Activated gamma-delta T cell (primary cell): ENCODE measurements around the gene ECHDC1.
"Not testable (repeated sequence)": the region's sequence is repeated elsewhere in the genome, so short reads cannot be mapped to it uniquely, and the experiment has no call there.

Experiments used
- DNase-seq: peaks from one replicate; lab custom pipeline; 2025; lab: John Stamatoyannopoulos, UW
- total RNA-seq, 2 donors: gene quantifications; one replicate each; lab custom pipeline; 2026; lab: John Stamatoyannopoulos, UW

The ECHDC1 gene
- total RNA-seq, result 54.1 to 55.8 reads per million in 2 donors

GRCh38 chr6:127342946-127343808 lies at the start of gene ECHDC1:
Gene ECHDC1, minus strand, starts transcription at chr6:127343609. Its CDS starts 12,581 bp downstream, at chr6:127331028.
- DNase-seq, result peak; percentile 23

- no peak for DNase-seq
Observed at GRCh38 chr6:127392301-127392700, 48.9 kb upstream of the ECHDC1 start.

- no peak for DNase-seq
Observed at GRCh38 chr6:127391094-127391953, 47.9 kb upstream of the ECHDC1 start.

GRCh38 chr6:127389706-127390105 lies 46.3 kb upstream of the ECHDC1 start:
- DNase-seq, result no peak

- DNase-seq, result no peak
Observed at GRCh38 chr6:127385668-127386430, 42.4 kb upstream of the ECHDC1 start.

GRCh38 chr6:127384848-127385247 lies 41.4 kb upstream of the ECHDC1 start:
- not testable (repeated sequence) for DNase-seq

GRCh38 chr6:127383988-127384387 lies 40.6 kb upstream of the ECHDC1 start:
- DNase-seq, result no peak

GRCh38 chr6:127382413-127382812 lies 39.0 kb upstream of the ECHDC1 start:
- DNase-seq, result no peak

- DNase-seq, result no peak
Observed at GRCh38 chr6:127381384-127381783, 38.0 kb upstream of the ECHDC1 start.

- no peak for DNase-seq
Observed at GRCh38 chr6:127376685-127377084, 33.3 kb upstream of the ECHDC1 start.

GRCh38 chr6:127367023-127367375 lies 23.6 kb upstream of the ECHDC1 start:
- DNase-seq, result no peak

- DNase-seq, result no peak
Observed at GRCh38 chr6:127366282-127367022, 23.0 kb upstream of the ECHDC1 start.

- no peak for DNase-seq
Observed at GRCh38 chr6:127365874-127366273, 22.5 kb upstream of the ECHDC1 start.

GRCh38 chr6:127352524-127352923 lies 9.1 kb upstream of the ECHDC1 start:
- DNase-seq, result no peak

GRCh38 chr6:127349980-127350379 lies 6.6 kb upstream of the ECHDC1 start:
- no peak for DNase-seq

- no peak for DNase-seq
Observed at GRCh38 chr6:127348028-127348661, 4.7 kb upstream of the ECHDC1 start.

GRCh38 chr6:127347178-127347577 lies 3.8 kb upstream of the ECHDC1 start:
- DNase-seq, result no peak

GRCh38 chr6:127345521-127345920 lies 2.1 kb upstream of the ECHDC1 start:
- DNase-seq, result no peak

GRCh38 chr6:127343809-127344659 lies 625 bp upstream of the ECHDC1 start:
- no peak for DNase-seq
